Activated CD4-positive, CD25-positive, alpha-beta regulatory T cell treated with anti-CD3 and anti-CD28 coated beads, Interleukin-2, amount 50 U/mL, for 16 hours (primary cell): Measurements from ENCODE around the gene GARNL3.

Source experiments
- DNase-seq: peaks from one replicate; pipeline ENCODE4 v3.0.0-alpha.2; 2020; ENCODE audit warnings: low read depth, low spot score

GARNL3 gene

GRCh38 chr9:127430415-127430814 lies 165.8 kb downstream of the GARNL3 start:
- no peak for DNase-seq

DNA sequence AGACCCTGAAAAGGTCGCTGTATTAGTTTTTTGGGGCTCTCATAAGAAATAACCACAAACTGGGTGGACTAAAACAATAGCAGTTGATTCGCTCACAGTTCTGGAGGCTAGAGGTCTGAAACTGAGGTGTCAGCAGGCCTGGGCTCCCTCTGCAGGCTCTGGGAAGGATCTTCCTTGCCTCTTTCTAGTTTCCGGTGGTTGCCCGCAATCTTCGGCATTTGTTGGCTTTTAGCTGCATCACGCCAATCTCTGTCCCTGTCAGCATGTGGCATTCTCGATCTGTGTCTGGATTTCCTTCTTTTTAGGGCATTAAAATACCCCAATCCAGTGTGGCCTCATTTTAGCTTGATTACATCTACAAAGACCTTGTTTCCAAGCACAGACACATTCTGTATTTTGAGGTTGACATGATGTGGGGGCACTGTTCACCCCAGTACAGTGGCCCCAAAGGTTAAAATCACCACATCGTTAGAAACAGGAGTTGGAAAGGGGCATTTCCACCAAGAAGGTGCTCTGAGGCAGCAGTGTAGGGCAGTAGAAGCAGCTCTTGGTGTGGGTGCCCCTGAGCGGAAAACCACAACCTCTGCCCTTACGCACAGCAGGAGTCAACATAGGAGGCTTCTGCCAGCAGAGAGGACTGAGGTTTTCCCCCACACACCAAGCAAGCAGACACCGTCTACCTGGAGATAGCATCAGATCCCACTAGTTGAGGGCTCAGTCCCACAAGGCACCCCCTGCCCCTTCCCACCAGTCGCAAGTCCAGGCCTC lies 173.1 kb downstream of the GARNL3 start:
- DNase-seq: no peak

GRCh38 chr9:127438394-127438793 lies 173.8 kb downstream of the GARNL3 start:
- DNase-seq: no peak
